ENCODE results near the gene NCOA3. TPM values are rescaled to one million over a fixed set of nuclear protein-coding genes. Genes with fewer than 3 reads are reported as not detected.
A peak's percentile ranks its signal among the peaks of the same experiment; 100 is the strongest.

Gene NCOA3
- total RNA-seq, 1 donor = 53.3 TPM

GRCh38 chr20:47529840-47530239 lies 28.2 kb downstream of the NCOA3 start:
- TF ChIP-seq CTCF (IDR thresholded peaks at IDR 0.05; ENCODE audit: insufficient read depth, low read length) = no peak
- DNase-seq (ENCODE audit: low read depth) = peak; percentile 59
- H3K4me3 ChIP-seq (ENCODE audit: low read depth, low read length) = no peak overlapping the region

GRCh38 chr20:47531458-47531857 lies 29.8 kb downstream of the NCOA3 start:
- no peak for TF ChIP-seq CTCF (IDR thresholded peaks at IDR 0.05; ENCODE audit: insufficient read depth, low read length)
- H3K4me3 ChIP-seq (ENCODE audit: low read depth, low read length) = no peak overlapping the region
- DNase-seq (ENCODE audit: low read depth) = no peak

- TF ChIP-seq CTCF (IDR thresholded peaks at IDR 0.05; ENCODE audit: insufficient read depth, low read length) = no peak
- H3K4me3 ChIP-seq (ENCODE audit: low read depth, low read length) = no peak overlapping the region
- no peak for DNase-seq (ENCODE audit: low read depth)
These were observed 30.3 kb downstream of the NCOA3 start for GRCh38 chr20:47532002-47532401.

GRCh38 chr20:47533518-47534062 lies 31.9 kb downstream of the NCOA3 start:
- DNase-seq (ENCODE audit: low read depth) = no peak
- no peak overlapping the region for H3K4me3 ChIP-seq (ENCODE audit: low read depth, low read length)
- TF ChIP-seq CTCF (IDR thresholded peaks at IDR 0.05; ENCODE audit: insufficient read depth, low read length) = no peak

- TF ChIP-seq CTCF (IDR thresholded peaks at IDR 0.05; ENCODE audit: insufficient read depth, low read length) = no peak
- H3K4me3 ChIP-seq (ENCODE audit: low read depth, low read length) = no peak overlapping the region
- DNase-seq (ENCODE audit: low read depth) = no peak
These were observed 32.7 kb downstream of the NCOA3 start for GRCh38 chr20:47534405-47534804.

GRCh38 chr20:47535088-47535487 lies 33.4 kb downstream of the NCOA3 start:
- DNase-seq (ENCODE audit: low read depth) = no peak
- TF ChIP-seq CTCF (IDR thresholded peaks at IDR 0.05; ENCODE audit: insufficient read depth, low read length) = no peak
- no peak overlapping the region for H3K4me3 ChIP-seq (ENCODE audit: low read depth, low read length)

- TF ChIP-seq CTCF (IDR thresholded peaks at IDR 0.05; ENCODE audit: insufficient read depth, low read length) = no peak
- DNase-seq (ENCODE audit: low read depth) = no peak
- H3K4me3 ChIP-seq (ENCODE audit: low read depth, low read length) = no peak overlapping the region
These were observed 34.3 kb downstream of the NCOA3 start for GRCh38 chr20:47535994-47536393.

All from fibroblast of the aortic adventitia (primary cell).